CD4-positive, alpha-beta T cell treated with Interleukin-1 beta for 1 hour (primary cell): ENCODE measurements around the gene CEPT1.

Source experiments
- DNase-seq, 2 donors: peaks; one replicate each; pipeline ENCODE4 v3.0.0-alpha.2; 2020 to 2022

Gene CEPT1

GRCh38 chr1:111147948-111148347, 7.9 kb downstream of the CEPT1 start:
- no peak for DNase-seq

GRCh38 chr1:111148376-111148881, 8.4 kb downstream of the CEPT1 start:
- no peak for DNase-seq

- no peak for DNase-seq
Measured at GRCh38 chr1:111151838-111152237, 11.8 kb downstream of the CEPT1 start.

- DNase-seq = no peak
Measured at GRCh38 chr1:111154021-111154999, 14.3 kb downstream of the CEPT1 start.

GRCh38 chr1:111157431-111157830, 17.4 kb downstream of the CEPT1 start:
- DNase-seq = no peak

- DNase-seq = no peak
Measured at GRCh38 chr1:111161843-111162487, 21.9 kb downstream of the CEPT1 start.

- no peak for DNase-seq
Measured at GRCh38 chr1:111162488-111162880, 22.5 kb downstream of the CEPT1 start.

GRCh38 chr1:111163363-111163762, 23.3 kb downstream of the CEPT1 start:
- DNase-seq = no peak

- no peak for DNase-seq
Measured at GRCh38 chr1:111164151-111164550, 24.1 kb downstream of the CEPT1 start.

GRCh38 chr1:111172463-111172862, 32.4 kb downstream of the CEPT1 start:
- no peak for DNase-seq

- no peak for DNase-seq
Measured at GRCh38 chr1:111174070-111174469, 34.0 kb downstream of the CEPT1 start.

- DNase-seq = no peak
Measured at GRCh38 chr1:111175349-111175748, 35.3 kb downstream of the CEPT1 start.

- DNase-seq = no peak
Measured at GRCh38 chr1:111176678-111177077, 36.7 kb downstream of the CEPT1 start.

- no peak for DNase-seq
Measured at GRCh38 chr1:111179968-111180533, 40.0 kb downstream of the CEPT1 start.

- DNase-seq = no peak
Measured at GRCh38 chr1:111182052-111182451, 42.0 kb downstream of the CEPT1 start.

GRCh38 chr1:111183308-111184069, 43.5 kb downstream of the CEPT1 start:
- DNase-seq = no peak

- DNase-seq = no peak
Measured at GRCh38 chr1:111184663-111185062, 44.6 kb downstream of the CEPT1 start.

GRCh38 chr1:111190931-111191451, 51.0 kb downstream of the CEPT1 start:
- DNase-seq = no peak

- no peak for DNase-seq
Measured at GRCh38 chr1:111191496-111191895, 51.5 kb downstream of the CEPT1 start.

GRCh38 chr1:111192074-111192473, 52.1 kb downstream of the CEPT1 start:
- DNase-seq = no peak

GRCh38 chr1:111192658-111193519, 52.9 kb downstream of the CEPT1 start:
- DNase-seq = no peak
